ENCODE measurements around the gene C15orf61.
A peak's percentile ranks its signal among the peaks of the same experiment; 100 is the strongest.

The C15orf61 gene

GRCh38 chr15:67512933-67513714 lies 7.8 kb upstream of the C15orf61 start:
- TF ChIP-seq CTCF (conservative IDR thresholded peaks at IDR 0.05) (no peak), ZFX (IDR thresholded peaks at IDR 0.05) (no peak)
- H3K27ac ChIP-seq, result no peak overlapping the region

DNA sequence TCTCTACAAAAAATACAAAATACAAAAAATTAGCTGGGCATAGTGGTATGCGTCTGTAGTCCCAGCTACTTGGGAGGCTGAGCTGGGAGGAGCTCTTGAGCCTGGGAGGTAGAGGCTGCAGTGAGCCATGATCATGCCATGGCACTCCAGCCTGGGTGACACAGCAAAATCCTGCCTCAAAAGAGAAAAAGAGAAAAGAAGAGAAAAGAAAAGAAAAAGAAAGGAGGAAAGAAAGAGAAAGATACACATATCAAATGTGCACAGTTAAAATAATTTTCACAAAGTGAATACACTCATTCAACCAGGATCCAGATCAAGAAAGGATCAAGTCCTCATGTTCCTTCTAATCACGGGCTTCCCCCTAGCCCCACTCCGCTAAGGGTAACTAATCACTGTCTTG lies 5.8 kb upstream of the C15orf61 start:
- TF ChIP-seq CTCF (conservative IDR thresholded peaks at IDR 0.05) (no peak), ZFX (IDR thresholded peaks at IDR 0.05) (no peak)
- no peak overlapping the region for H3K27ac ChIP-seq

DNA sequence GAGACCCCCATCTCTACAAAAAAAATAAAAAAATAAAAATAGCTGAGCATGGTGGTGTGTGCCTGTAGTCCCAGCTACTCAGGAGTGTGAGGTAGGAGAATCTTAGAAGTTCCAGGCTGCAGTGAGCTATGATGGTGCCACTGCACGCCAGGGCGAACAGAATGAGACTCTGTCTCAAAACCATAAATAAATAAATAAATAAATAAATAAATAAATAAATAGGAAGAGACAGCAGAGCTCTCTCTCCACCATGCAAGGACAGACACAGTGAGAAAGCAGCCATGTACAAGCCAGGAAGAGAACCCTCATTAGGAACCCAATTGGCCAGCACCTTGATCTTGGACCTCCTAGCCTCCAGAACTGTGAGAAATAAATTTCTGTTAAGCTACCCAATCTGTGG lies 5.4 kb upstream of the C15orf61 start:
- no peak for TF ChIP-seq ZFX (IDR thresholded peaks at IDR 0.05)
- TF ChIP-seq CTCF (conservative IDR thresholded peaks at IDR 0.05), result no peak
- no peak overlapping the region for H3K27ac ChIP-seq

GRCh38 chr15:67520321-67521028 lies 456 bp upstream of the C15orf61 start:
- TF ChIP-seq ZFX (IDR thresholded peaks at IDR 0.05) (no peak), CTCF (conservative IDR thresholded peaks at IDR 0.05) (no peak)
- H3K27ac ChIP-seq, result peak overlapping the region; percentile 97

- no peak for TF ChIP-seq CTCF (conservative IDR thresholded peaks at IDR 0.05)
- no peak for TF ChIP-seq ZFX (IDR thresholded peaks at IDR 0.05)
- peak overlapping the region; percentile 97 for H3K27ac ChIP-seq
Observed at GRCh38 chr15:67521783-67522568, 1.0 kb downstream of the C15orf61 start.

- TF ChIP-seq CTCF (conservative IDR thresholded peaks at IDR 0.05) (no peak), ZFX (IDR thresholded peaks at IDR 0.05) (no peak)
Observed at GRCh38 chr15:67523330-67523729, 2.4 kb downstream of the C15orf61 start.

DNA sequence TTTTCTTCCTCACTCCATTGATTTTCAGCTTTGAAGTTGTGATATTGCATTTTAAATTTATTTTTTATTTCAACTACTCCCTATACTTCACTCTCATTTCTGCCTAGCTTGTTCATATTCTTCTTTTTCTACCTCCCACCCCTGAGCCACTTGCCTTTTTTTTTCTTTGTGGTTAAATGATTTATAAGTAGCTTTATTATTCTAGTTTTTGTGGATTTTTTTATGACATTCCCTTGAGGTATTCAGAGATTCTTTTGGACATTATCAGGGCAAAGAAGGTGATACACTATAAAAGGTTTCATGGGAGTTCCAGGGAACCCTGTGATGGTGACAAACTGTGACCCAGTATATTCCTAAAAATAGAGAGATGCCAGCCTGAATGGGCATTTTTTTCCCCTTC lies 3.3 kb downstream of the C15orf61 start:
- no peak overlapping the region for H3K27ac ChIP-seq
- TF ChIP-seq ZFX (IDR thresholded peaks at IDR 0.05) (no peak), CTCF (conservative IDR thresholded peaks at IDR 0.05) (no peak)

More at GRCh38 chr15:67523330-67523729, 2.4 kb downstream of the C15orf61 start:
- H3K27ac ChIP-seq, result no peak overlapping the region

Measured in C4-2B (cell line).